ENCODE measurements around the gene JAG1.

Gene JAG1

DNA sequence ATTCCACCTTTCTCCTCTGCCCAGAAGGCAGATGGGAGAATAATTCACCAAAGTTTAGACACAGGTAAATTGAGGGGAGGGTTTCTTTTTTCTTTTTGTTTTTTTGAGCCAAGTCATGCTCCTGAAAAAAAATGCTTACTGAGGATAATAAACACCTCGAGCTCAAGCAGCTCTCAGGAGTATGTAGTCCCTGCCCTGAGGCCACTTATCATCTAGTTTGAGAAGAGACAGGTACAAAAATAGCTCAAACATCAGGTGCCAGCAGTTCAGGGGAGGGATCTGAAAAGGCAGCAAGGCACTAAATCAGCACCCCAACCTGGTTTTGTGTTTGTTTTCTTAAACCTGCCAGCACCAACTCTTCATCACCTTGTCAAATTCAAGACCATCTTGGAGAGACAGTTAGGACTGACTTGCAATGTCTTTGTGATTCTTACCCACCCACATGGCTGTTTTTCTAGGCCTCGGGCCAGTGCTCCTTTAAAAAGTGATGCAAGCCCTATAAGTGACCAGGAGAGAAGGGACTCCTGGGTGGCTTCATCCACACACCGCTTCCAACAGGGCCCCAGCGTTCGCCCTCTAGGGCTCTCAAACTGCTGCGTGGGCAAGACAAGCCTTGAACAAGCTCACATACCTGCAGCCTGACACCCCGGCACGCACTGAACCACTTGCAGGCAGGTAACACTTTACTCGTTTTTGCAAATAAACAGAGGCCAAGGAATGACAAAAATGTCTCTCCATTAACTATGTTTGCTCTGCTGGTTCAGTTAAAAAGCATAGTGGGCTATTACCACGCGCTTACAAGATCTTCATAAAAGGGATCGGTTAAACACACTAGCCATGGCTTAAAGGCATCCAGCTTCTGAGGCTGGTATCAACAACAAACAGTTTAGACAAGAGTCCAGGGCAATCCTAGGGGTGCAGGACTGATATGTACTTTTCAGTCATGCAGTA is 13.9 kb downstream of the JAG1 start:
- TF ChIP-seq CTCF (conservative IDR thresholded peaks at IDR 0.05; ENCODE audit: low read depth, low read length): no peak
- no peak overlapping the region for H3K4me3 ChIP-seq (ENCODE audit: low read depth, low read length)
- no peak for DNase-seq (ENCODE audit: low read depth)

GRCh38 chr20:10658876-10659632 is 14.7 kb downstream of the JAG1 start:
- no peak overlapping the region for H3K4me3 ChIP-seq (ENCODE audit: low read depth, low read length)
- no peak for TF ChIP-seq CTCF (conservative IDR thresholded peaks at IDR 0.05; ENCODE audit: low read depth, low read length)
- DNase-seq (ENCODE audit: low read depth): no peak

GRCh38 chr20:10658051-10658823 is 15.6 kb downstream of the JAG1 start:
- no peak for DNase-seq (ENCODE audit: low read depth)
- no peak for TF ChIP-seq CTCF (conservative IDR thresholded peaks at IDR 0.05; ENCODE audit: low read depth, low read length)
- no peak overlapping the region for H3K4me3 ChIP-seq (ENCODE audit: low read depth, low read length)

DNA sequence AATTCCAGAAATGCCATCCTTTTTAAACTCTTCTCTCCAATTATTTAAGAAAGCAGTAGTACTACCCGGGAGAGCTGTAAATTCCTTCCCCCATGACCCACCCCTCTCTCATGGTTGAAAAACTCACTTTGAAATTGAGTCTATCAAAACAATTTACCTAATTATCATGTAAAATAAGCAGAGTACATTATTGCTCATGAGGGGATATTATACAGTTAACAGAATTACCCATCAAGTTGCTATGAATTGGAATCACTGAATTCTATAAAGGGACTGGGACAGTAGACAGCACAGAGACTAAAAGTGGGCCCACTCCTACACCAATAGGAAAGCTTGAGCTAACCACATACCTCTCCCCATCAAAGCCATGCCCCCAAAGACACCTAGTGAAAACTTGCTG is 16.3 kb downstream of the JAG1 start:
- DNase-seq (ENCODE audit: low read depth): no peak
- TF ChIP-seq CTCF (conservative IDR thresholded peaks at IDR 0.05; ENCODE audit: low read depth, low read length): no peak
- no peak overlapping the region for H3K4me3 ChIP-seq (ENCODE audit: low read depth, low read length)

GRCh38 chr20:10655720-10656669 is 17.8 kb downstream of the JAG1 start:
- no peak for DNase-seq (ENCODE audit: low read depth)
- no peak for TF ChIP-seq CTCF (conservative IDR thresholded peaks at IDR 0.05; ENCODE audit: low read depth, low read length)
- H3K4me3 ChIP-seq (ENCODE audit: low read depth, low read length): no peak overlapping the region

GRCh38 chr20:10654630-10655029 is 19.2 kb downstream of the JAG1 start:
- H3K4me3 ChIP-seq (ENCODE audit: low read depth, low read length): no peak overlapping the region
- no peak for DNase-seq (ENCODE audit: low read depth)
- TF ChIP-seq CTCF (conservative IDR thresholded peaks at IDR 0.05; ENCODE audit: low read depth, low read length): no peak
